DND-41 (cell line): ENCODE data around the gene SLBP.

ENCODE experiments used
- ATAC-seq: fragments of 200-7000 bp; cut with Tn5 transposase; 3 replicates; pipeline ENCODE4 v1.9.1; 2021; ENCODE audit warnings: low read depth; ENCODE audit not compliant: insufficient read depth
- DNase-seq: peaks from one replicate; pipeline ENCODE4 v3.0.0-alpha.2; 2020
- H2AFZ ChIP-seq: 2 replicates; pipeline ENCODE4 v1.6.0; 2012; ENCODE audit warnings: low read depth, low read length
- H3K27ac ChIP-seq: 2 replicates; pipeline ENCODE4 v1.5.1; 2012; ENCODE audit warnings: low read length, inconsistent platforms
- H3K27me3 ChIP-seq: fragments of 200-600 bp; sonication (generic); 2 replicates; pipeline ENCODE4 v1.6.0; 2012; ENCODE audit warnings: low read length, mild to moderate bottlenecking, inconsistent platforms; ENCODE audit not compliant: insufficient read depth, poor library complexity
- H3K36me3 ChIP-seq: 2 replicates; pipeline ENCODE4 v1.5.1; 2012; ENCODE audit warnings: low read length, inconsistent platforms; ENCODE audit not compliant: insufficient read depth
- H3K4me1 ChIP-seq: 2 replicates; pipeline ENCODE4 v1.5.1; 2012; ENCODE audit warnings: mild to moderate bottlenecking, low read length; ENCODE audit not compliant: insufficient read depth
- H3K4me2 ChIP-seq: 2 replicates; pipeline ENCODE4 v1.6.0; 2012; ENCODE audit warnings: mild to moderate bottlenecking, moderate library complexity, low read length, inconsistent platforms; ENCODE audit not compliant: insufficient read depth
- H3K4me3 ChIP-seq, 2 experiments: fragments of 200-600 bp in 1 of 2; shearing (Covaris generic) in 1 of 2; 2 replicates each; pipeline ENCODE4 v1.5.1; 2012 to 2016; ENCODE audit warnings: inconsistent platforms in 2 of 2, low read length in 2 of 2, mild to moderate bottlenecking in 2 of 2, low read depth in 1 of 2, moderate library complexity in 1 of 2
- H3K79me2 ChIP-seq: 2 replicates; pipeline ENCODE4 v1.6.0; 2012; ENCODE audit warnings: low read length, inconsistent platforms; ENCODE audit not compliant: insufficient read depth
- H3K9ac ChIP-seq: 2 replicates; pipeline ENCODE4 v1.6.0; 2012; ENCODE audit warnings: low read depth, mild to moderate bottlenecking, inconsistent platforms, low read length, moderate library complexity
- H3K9me3 ChIP-seq: 2 replicates; pipeline ENCODE4 v1.5.1; 2012; ENCODE audit warnings: low read length, moderate library complexity, mild to moderate bottlenecking, inconsistent platforms; ENCODE audit not compliant: insufficient read depth, severe bottlenecking
- H4K20me1 ChIP-seq: 2 replicates; pipeline ENCODE4 v1.6.0; 2012; ENCODE audit warnings: low read length; ENCODE audit not compliant: insufficient read depth
- CTCF ChIP-seq: IDR thresholded peaks from 2 replicates; pipeline ENCODE4 v1.5.1; 2012; ENCODE audit warnings: borderline replicate concordance, low read length, moderate library complexity, mild to moderate bottlenecking; ENCODE audit not compliant: poor library complexity, severe bottlenecking; ENCODE audit errors: extremely low read depth
- EZH2 ChIP-seq: IDR thresholded peaks from 3 replicates; pipeline ENCODE4 v1.6.1; 2012; ENCODE audit warnings: borderline replicate concordance, low read depth, mild to moderate bottlenecking, moderate library complexity, low read length, inconsistent platforms; ENCODE audit not compliant: severe bottlenecking

The SLBP gene

GRCh38 chr4:1655676-1656075 lies 56.4 kb downstream of the SLBP start:
- no peak overlapping the region for H3K9ac ChIP-seq
- no peaks in the 10 kb centered on the region for H3K4me1 ChIP-seq
- no peak overlapping the region for H2AFZ ChIP-seq
- TF ChIP-seq EZH2 (no peak), CTCF (no peak)
- H3K36me3 ChIP-seq = no peaks in the 10 kb centered on the region
- H3K27me3 ChIP-seq = no peaks in the 10 kb centered on the region
- no peak overlapping the region for H3K27ac ChIP-seq
- H3K4me3 ChIP-seq = no peak overlapping the region
- DNase-seq (no peak), ATAC-seq (no peak)
- no peaks in the 10 kb centered on the region for H3K79me2 ChIP-seq
- H3K9me3 ChIP-seq = no peaks in the 10 kb centered on the region
- H4K20me1 ChIP-seq = no peaks in the 10 kb centered on the region
- H3K4me2 ChIP-seq = no peak overlapping the region

- no peak overlapping the region for H3K9ac ChIP-seq
- H3K36me3 ChIP-seq = no peaks in the 10 kb centered on the region
- no peak overlapping the region for H3K4me2 ChIP-seq
- no peaks in the 10 kb centered on the region for H3K9me3 ChIP-seq
- no peaks in the 10 kb centered on the region for H3K79me2 ChIP-seq
- no peak overlapping the region for H3K4me3 ChIP-seq
- ATAC-seq (no peak), DNase-seq (no peak)
- no peaks in the 10 kb centered on the region for H4K20me1 ChIP-seq
- no peaks in the 10 kb centered on the region for H3K4me1 ChIP-seq
- TF ChIP-seq CTCF (no peak), EZH2 (no peak)
- H3K27me3 ChIP-seq = no peaks in the 10 kb centered on the region
- H3K27ac ChIP-seq = no peak overlapping the region
- H2AFZ ChIP-seq = no peak overlapping the region
Measured at GRCh38 chr4:1655081-1655480, 57.0 kb downstream of the SLBP start.

- no peaks in the 10 kb centered on the region for H4K20me1 ChIP-seq
- DNase-seq = no peak
- no peak overlapping the region for H3K27ac ChIP-seq
- H3K4me3 ChIP-seq = no peak overlapping the region
- H3K9ac ChIP-seq = no peak overlapping the region
- H3K9me3 ChIP-seq = no peaks in the 10 kb centered on the region
- no peaks in the 10 kb centered on the region for H3K27me3 ChIP-seq
- no peaks in the 10 kb centered on the region for H3K4me1 ChIP-seq
- ATAC-seq = no peak
- no peak for TF ChIP-seq EZH2
- TF ChIP-seq CTCF = no peak
- no peaks in the 10 kb centered on the region for H3K36me3 ChIP-seq
- no peak overlapping the region for H3K4me2 ChIP-seq
- H2AFZ ChIP-seq = no peak overlapping the region
- H3K79me2 ChIP-seq = no peaks in the 10 kb centered on the region
Measured at GRCh38 chr4:1654216-1654955, 57.7 kb downstream of the SLBP start.
